HCT116 (cell line): ENCODE measurements around the gene CXCR5.

Source experiments
- CBX3 ChIP-seq: IDR thresholded peaks from 2 replicates; pipeline ENCODE4 v1.6.1; 2012; ENCODE audit warnings: low read depth
- CEBPB ChIP-seq: IDR thresholded peaks from 2 replicates; pipeline ENCODE4 v1.6.1; 2012; ENCODE audit warnings: low read depth
- EGR1 ChIP-seq: IDR thresholded peaks from 2 replicates; pipeline ENCODE4 v1.6.1; 2012; ENCODE audit warnings: low read depth
- MAX ChIP-seq: IDR thresholded peaks from 2 replicates; pipeline ENCODE4 v1.6.1; 2012
- POLR2A ChIP-seq: IDR thresholded peaks from 2 replicates; pipeline ENCODE4 v1.7.0; 2011; ENCODE audit warnings: borderline replicate concordance; ENCODE audit not compliant: insufficient read depth, insufficient read length; ENCODE audit errors: extremely low read depth
- POLR2AphosphoS5 ChIP-seq: IDR thresholded peaks from 2 replicates; pipeline ENCODE4 v1.6.1; 2011; ENCODE audit warnings: mild to moderate bottlenecking, low read depth, low read length, moderate library complexity
- REST ChIP-seq: IDR thresholded peaks from 2 replicates; pipeline ENCODE4 v1.6.1; 2012; ENCODE audit warnings: low read depth
- TF ChIP-seq, protein P1 (sequence below), 3 experiments: fragments of 200-600 bp in 1 of 3; sonication (generic) in 1 of 3; IDR thresholded peaks in 2 of 3; conservative IDR thresholded peaks in 1 of 3; 2 replicates each; pipeline ENCODE4 v1.5.1; 2012 to 2017; ENCODE audit warnings: low read depth in 2 of 3, low read length in 2 of 3, antibody characterized with exemption in 1 of 3, borderline replicate concordance in 1 of 3, control low read depth in 1 of 3, mild to moderate bottlenecking in 1 of 3, mixed read lengths in 1 of 3, mixed run types in 1 of 3, moderate library complexity in 1 of 3; ENCODE audit not compliant: insufficient read depth in 1 of 3

DNA sequence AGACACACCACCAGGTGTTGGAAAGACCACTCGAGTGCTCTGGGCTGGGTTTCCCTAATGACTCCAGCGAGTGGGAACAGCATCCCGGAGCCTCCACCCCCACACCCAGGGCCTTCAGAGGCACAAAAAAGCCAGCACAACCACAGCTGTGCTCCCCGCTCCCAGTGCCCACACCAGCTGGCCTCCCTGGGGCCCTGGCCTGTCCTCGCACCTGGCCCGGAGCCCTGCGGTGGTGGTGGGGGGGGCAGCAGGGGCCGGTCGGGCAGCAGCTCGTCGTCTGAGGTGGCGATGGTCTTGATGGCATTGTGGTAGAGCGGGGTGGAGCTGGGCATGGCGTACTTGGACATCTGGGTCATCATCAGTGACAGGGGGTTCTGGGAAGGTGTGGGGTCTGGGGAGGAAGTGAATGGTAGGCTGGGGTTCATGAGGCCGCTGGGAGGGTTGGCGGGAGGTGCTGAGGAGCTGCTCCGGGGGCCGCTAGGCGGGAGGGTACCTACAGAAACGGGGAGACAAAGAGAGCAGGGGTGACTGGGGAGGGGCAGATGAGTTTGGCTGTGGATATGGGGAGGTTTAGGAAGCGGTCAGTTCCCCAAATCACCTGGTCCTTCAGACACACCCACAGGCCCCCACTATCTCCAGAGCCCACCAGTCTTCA lies 16.1 kb downstream of the CXCR5 start:
- TF ChIP-seq EGR1 = no peak
- TF ChIP-seq, protein P1, sequence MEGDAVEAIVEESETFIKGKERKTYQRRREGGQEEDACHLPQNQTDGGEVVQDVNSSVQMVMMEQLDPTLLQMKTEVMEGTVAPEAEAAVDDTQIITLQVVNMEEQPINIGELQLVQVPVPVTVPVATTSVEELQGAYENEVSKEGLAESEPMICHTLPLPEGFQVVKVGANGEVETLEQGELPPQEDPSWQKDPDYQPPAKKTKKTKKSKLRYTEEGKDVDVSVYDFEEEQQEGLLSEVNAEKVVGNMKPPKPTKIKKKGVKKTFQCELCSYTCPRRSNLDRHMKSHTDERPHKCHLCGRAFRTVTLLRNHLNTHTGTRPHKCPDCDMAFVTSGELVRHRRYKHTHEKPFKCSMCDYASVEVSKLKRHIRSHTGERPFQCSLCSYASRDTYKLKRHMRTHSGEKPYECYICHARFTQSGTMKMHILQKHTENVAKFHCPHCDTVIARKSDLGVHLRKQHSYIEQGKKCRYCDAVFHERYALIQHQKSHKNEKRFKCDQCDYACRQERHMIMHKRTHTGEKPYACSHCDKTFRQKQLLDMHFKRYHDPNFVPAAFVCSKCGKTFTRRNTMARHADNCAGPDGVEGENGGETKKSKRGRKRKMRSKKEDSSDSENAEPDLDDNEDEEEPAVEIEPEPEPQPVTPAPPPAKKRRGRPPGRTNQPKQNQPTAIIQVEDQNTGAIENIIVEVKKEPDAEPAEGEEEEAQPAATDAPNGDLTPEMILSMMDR (IDR thresholded peaks at IDR 0.05 in 2 of 3, conservative IDR thresholded peaks at IDR 0.05 in 1 of 3; ENCODE audit: borderline replicate concordance in 1 of 3, insufficient read depth in 1 of 3, low read depth in 2 of 3, low read length in 2 of 3) = no peak
- TF ChIP-seq CBX3 = no peak
- no peak for TF ChIP-seq REST
- no peak for TF ChIP-seq CEBPB
- no peak for TF ChIP-seq MAX
- TF ChIP-seq POLR2A = no peak
- TF ChIP-seq POLR2AphosphoS5 = peak; percentile 29
